B cell (primary cell): Measurements from ENCODE around the gene KRTAP5-2.

Experiments used
- CTCF ChIP-seq: fragments of 200-600 bp; IDR thresholded peaks from one replicate; pipeline ENCODE4 v1.8.0; 2022; ENCODE audit warnings: antibody characterized with exemption, mild to moderate bottlenecking
- EZH2 ChIP-seq: IDR thresholded peaks from 2 replicates; pipeline ENCODE4 v1.6.1; 2012; ENCODE audit warnings: borderline replicate concordance, low read depth, mild to moderate bottlenecking, moderate library complexity, low read length; ENCODE audit not compliant: insufficient read depth, poor library complexity, severe bottlenecking

GRCh38 chr11:1641096-1641495 is 43.0 kb upstream of the KRTAP5-2 start:
- TF ChIP-seq EZH2 (no peak), CTCF (no peak)
